Measurements from ENCODE around the gene TRPC4AP.

DNA sequence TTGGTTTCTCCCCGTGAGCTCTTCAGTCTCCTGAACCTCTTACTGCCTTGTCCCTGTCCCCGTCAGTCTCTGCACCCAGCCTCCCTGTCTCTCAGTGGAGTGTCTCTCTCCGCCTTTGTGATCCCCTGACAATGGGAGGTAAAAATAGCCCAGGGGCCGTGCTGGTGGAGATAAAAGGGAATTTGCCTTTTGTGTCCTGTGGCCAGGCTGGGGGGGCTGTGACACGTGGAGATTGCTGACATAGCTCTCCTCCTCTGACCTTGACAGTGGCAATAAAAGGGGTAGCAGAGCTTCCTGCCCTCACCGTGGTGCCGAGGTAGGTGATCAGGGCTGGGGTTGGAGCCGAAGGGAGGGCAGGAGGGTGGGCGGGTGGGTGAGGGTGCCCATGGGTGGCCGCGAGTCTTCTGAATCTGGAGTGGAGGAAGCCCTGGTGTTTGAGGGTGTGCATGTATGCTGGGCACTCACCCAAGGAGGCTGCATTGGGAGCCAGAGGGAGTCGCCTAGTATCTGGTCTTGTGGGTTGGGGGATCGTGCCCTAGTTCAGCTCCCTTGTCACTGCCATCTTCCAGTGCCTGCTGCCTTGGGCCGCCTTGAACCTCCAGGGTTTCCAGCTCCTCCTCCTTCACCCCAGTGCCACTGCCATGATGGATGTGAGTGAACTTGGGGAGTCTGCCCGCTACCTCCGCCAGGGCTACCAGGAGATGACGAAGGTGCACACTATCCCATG is 115.1 kb downstream of the TRPC4AP start:
- TF ChIP-seq, protein P1, sequence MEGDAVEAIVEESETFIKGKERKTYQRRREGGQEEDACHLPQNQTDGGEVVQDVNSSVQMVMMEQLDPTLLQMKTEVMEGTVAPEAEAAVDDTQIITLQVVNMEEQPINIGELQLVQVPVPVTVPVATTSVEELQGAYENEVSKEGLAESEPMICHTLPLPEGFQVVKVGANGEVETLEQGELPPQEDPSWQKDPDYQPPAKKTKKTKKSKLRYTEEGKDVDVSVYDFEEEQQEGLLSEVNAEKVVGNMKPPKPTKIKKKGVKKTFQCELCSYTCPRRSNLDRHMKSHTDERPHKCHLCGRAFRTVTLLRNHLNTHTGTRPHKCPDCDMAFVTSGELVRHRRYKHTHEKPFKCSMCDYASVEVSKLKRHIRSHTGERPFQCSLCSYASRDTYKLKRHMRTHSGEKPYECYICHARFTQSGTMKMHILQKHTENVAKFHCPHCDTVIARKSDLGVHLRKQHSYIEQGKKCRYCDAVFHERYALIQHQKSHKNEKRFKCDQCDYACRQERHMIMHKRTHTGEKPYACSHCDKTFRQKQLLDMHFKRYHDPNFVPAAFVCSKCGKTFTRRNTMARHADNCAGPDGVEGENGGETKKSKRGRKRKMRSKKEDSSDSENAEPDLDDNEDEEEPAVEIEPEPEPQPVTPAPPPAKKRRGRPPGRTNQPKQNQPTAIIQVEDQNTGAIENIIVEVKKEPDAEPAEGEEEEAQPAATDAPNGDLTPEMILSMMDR (conservative IDR thresholded peaks at IDR 0.05; ENCODE audit: low read length), result no peak
- TF ChIP-seq EZH2phosphoT487 (IDR thresholded peaks at IDR 0.05; ENCODE audit: borderline replicate concordance, low read depth, low read length), result no peak

Measured in OCI-LY7 (cell line).